NCI-H446 treated with DMSO at 0.1 percent for 48 hours (cell line): ENCODE measurements around the gene CXorf38.
"Not testable (repeated sequence)": the region's sequence is repeated elsewhere in the genome, so short reads cannot be mapped to it uniquely, and the experiment has no call there.

Experiments used
- DNase-seq: peaks from one replicate; lab custom pipeline; 2025; lab: John Stamatoyannopoulos, UW

The CXorf38 gene

GRCh38 chrX:40628506-40628905, 18.9 kb downstream of the CXorf38 start:
- DNase-seq, result no peak

GRCh38 chrX:40625294-40625693, 22.1 kb downstream of the CXorf38 start:
- no peak for DNase-seq

- DNase-seq, result no peak
Measured at GRCh38 chrX:40623665-40624064, 23.7 kb downstream of the CXorf38 start.

GRCh38 chrX:40623139-40623536, 24.2 kb downstream of the CXorf38 start, which contains the start of gene MPC1L:
MPC1L (plus strand) TSS chrX:40623428; CDS start chrX:40623566, 138 bp downstream.
- no peak for DNase-seq

GRCh38 chrX:40622479-40623138, 24.8 kb downstream of the CXorf38 start:
- no peak for DNase-seq

- DNase-seq, result no peak
Measured at GRCh38 chrX:40617566-40617965, 29.8 kb downstream of the CXorf38 start.

GRCh38 chrX:40615976-40616375, 31.4 kb downstream of the CXorf38 start:
- no peak for DNase-seq

GRCh38 chrX:40612511-40612910, 34.9 kb downstream of the CXorf38 start:
- no peak for DNase-seq

- DNase-seq, result no peak
Measured at GRCh38 chrX:40607381-40607780, 40.0 kb downstream of the CXorf38 start.

- no peak for DNase-seq
Measured at GRCh38 chrX:40603446-40603845, 43.9 kb downstream of the CXorf38 start.

GRCh38 chrX:40589616-40590321, 57.6 kb downstream of the CXorf38 start:
- not testable (repeated sequence) for DNase-seq

- not testable (repeated sequence) for DNase-seq
Measured at GRCh38 chrX:40587623-40588022, 59.7 kb downstream of the CXorf38 start.

- DNase-seq, result no peak
Measured at GRCh38 chrX:40582811-40583210, 64.5 kb downstream of the CXorf38 start.

GRCh38 chrX:40582178-40582577, 65.2 kb downstream of the CXorf38 start:
- DNase-seq, result not testable (repeated sequence)

- no peak for DNase-seq
Measured at GRCh38 chrX:40581336-40581920, 65.9 kb downstream of the CXorf38 start.

GRCh38 chrX:40580537-40581335, 66.6 kb downstream of the CXorf38 start, which contains the start of gene ATP6AP2:
ATP6AP2 (plus strand) TSS chrX:40580970; CDS start chrX:40581066, 96 bp downstream.
- DNase-seq, result peak; percentile 85

- no peak for DNase-seq
Measured at GRCh38 chrX:40579900-40580536, 67.3 kb downstream of the CXorf38 start.

- no peak for DNase-seq
Measured at GRCh38 chrX:40579141-40579540, 68.2 kb downstream of the CXorf38 start.

GRCh38 chrX:40578039-40578695, 69.2 kb downstream of the CXorf38 start:
- DNase-seq, result no peak
